HG03060 (cell line): Measurements from ENCODE around the gene RCSD1.
"Not testable (repeated sequence)": the region's sequence is repeated elsewhere in the genome, so short reads cannot be mapped to it uniquely, and the experiment has no call there.

Experiments used
- ATAC-seq: cut with Tn5 transposase; IDR thresholded peaks from one replicate; pipeline ENCODE4 v1.9.1; 2021; ENCODE audit warnings: low read depth, moderate number of reproducible peaks; ENCODE audit not compliant: unreplicated experiment

RCSD1 gene

GRCh38 chr1:167710836-167711235, 80.8 kb downstream of the RCSD1 start:
- ATAC-seq: no peak

GRCh38 chr1:167711797-167712196, 81.8 kb downstream of the RCSD1 start:
- ATAC-seq: no peak

- ATAC-seq: no peak
Observed at GRCh38 chr1:167713330-167714081, 83.5 kb downstream of the RCSD1 start.

GRCh38 chr1:167714098-167714438, 84.0 kb downstream of the RCSD1 start:
- ATAC-seq: no peak

GRCh38 chr1:167714439-167715156, 84.6 kb downstream of the RCSD1 start:
- peak; percentile 43 for ATAC-seq

- ATAC-seq: peak; percentile 51
Observed at GRCh38 chr1:167715157-167715999, 85.3 kb downstream of the RCSD1 start.

GRCh38 chr1:167716000-167716271, 85.9 kb downstream of the RCSD1 start:
- ATAC-seq: no peak

GRCh38 chr1:167717351-167717750, 87.3 kb downstream of the RCSD1 start:
- ATAC-seq: no peak

- no peak for ATAC-seq
Observed at GRCh38 chr1:167718914-167719691, 89.1 kb downstream of the RCSD1 start.

- not testable (repeated sequence) for ATAC-seq
Observed at GRCh38 chr1:167719715-167720421, 89.8 kb downstream of the RCSD1 start.

- no peak for ATAC-seq
Observed at GRCh38 chr1:167720965-167721616, 91.1 kb downstream of the RCSD1 start.

GRCh38 chr1:167721617-167722151, 91.7 kb downstream of the RCSD1 start, which contains the start of gene MPZL1:
MPZL1 (plus strand) TSS chr1:167721982; CDS start chr1:167722152, 170 bp downstream.
- peak; percentile 68 for ATAC-seq

- no peak for ATAC-seq
Observed at GRCh38 chr1:167722152-167722869, 92.3 kb downstream of the RCSD1 start.

GRCh38 chr1:167722870-167723251, 92.8 kb downstream of the RCSD1 start:
- no peak for ATAC-seq

GRCh38 chr1:167723707-167724323, 93.8 kb downstream of the RCSD1 start:
- no peak for ATAC-seq

GRCh38 chr1:167726008-167726407, 96.0 kb downstream of the RCSD1 start:
- no peak for ATAC-seq

- ATAC-seq: no peak
Observed at GRCh38 chr1:167728818-167729410, 98.9 kb downstream of the RCSD1 start.

- ATAC-seq: no peak
Observed at GRCh38 chr1:167734227-167734626, 104.2 kb downstream of the RCSD1 start.
